HG03342 (cell line): ENCODE data around the gene C4B.

Experiments used
- ATAC-seq: cut with Tn5 transposase; IDR thresholded peaks from one replicate; pipeline ENCODE4 v1.9.1; 2021; ENCODE audit warnings: mild to moderate bottlenecking, moderate library complexity; ENCODE audit not compliant: unreplicated experiment

Gene C4B

GRCh38 chr6:32079566-32080290 is 65.1 kb downstream of the C4B start:
- no peak for ATAC-seq

- ATAC-seq = no peak
Observed at GRCh38 chr6:32081168-32081990, 66.8 kb downstream of the C4B start.

DNA sequence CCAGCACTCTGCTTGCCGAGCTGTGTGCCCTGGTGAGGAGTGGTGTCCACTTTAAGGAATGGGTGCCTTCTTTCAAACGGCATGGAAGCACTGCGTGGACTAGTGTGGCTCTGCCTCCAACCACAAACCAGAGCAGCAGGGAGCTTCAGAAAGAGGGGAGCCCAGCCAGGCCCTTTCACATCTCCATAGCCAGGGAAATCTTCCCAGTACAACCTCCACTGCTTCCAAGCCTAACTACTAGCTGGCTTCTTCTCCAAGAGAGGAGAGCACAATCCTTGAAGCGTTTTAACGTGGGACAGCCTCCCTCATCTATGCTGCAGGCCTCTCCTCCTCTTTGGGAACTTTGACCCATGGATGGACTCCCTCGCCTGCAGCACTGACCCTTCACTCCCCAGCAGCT is 67.9 kb downstream of the C4B start:
- ATAC-seq = no peak

GRCh38 chr6:32082935-32083334 is 68.3 kb downstream of the C4B start:
- ATAC-seq = no peak

- no peak for ATAC-seq
Observed at GRCh38 chr6:32083812-32084768, 69.5 kb downstream of the C4B start.

GRCh38 chr6:32084780-32085179 is 70.2 kb downstream of the C4B start:
- no peak for ATAC-seq
